WTC11 (cell line): ENCODE results near the gene HYOU1. TPM values are rescaled to one million over a fixed set of nuclear protein-coding genes. Genes with fewer than 3 reads are reported as not detected.
A peak's percentile ranks its signal among the peaks of the same experiment; 100 is the strongest.

Experiments used
- ATAC-seq: fragments of 200-7000 bp; cut with Tn5 transposase; 2 replicates; pipeline ENCODE4 v1.10.0; 2021; ENCODE audit warnings: mild to moderate bottlenecking, moderate library complexity
- CTCF ChIA-PET: fragments of 300-600 bp; sonication (Branson Sonifier 250); formaldehyde crosslinking; loops from one replicate; lab custom pipeline; 2021; ENCODE audit warnings: antibody characterized with exemption; lab: Charles Lee
- POLR2A ChIA-PET: fragments of 350-600 bp; sonication (Branson Sonifier 250); formaldehyde crosslinking; loops from one replicate; lab custom pipeline; 2021; ENCODE audit warnings: antibody characterized with exemption; lab: Charles Lee
- DNase-seq: peaks from one replicate; pipeline ENCODE4 v3.0.0; 2021; ENCODE audit warnings: low spot score
- H3K27ac Mint-ChIP-seq: 2 replicates; pipeline ENCODE4 v1.8.0; 2021; ENCODE audit warnings: mixed read lengths
- H3K27me3 Mint-ChIP-seq: 2 replicates; pipeline ENCODE4 v1.8.0; 2021; ENCODE audit warnings: low read depth, mild to moderate bottlenecking, moderate library complexity, mixed read lengths
- H3K36me3 Mint-ChIP-seq: 2 replicates; pipeline ENCODE4 v1.8.0; 2021; ENCODE audit warnings: mixed read lengths
- H3K4me1 Mint-ChIP-seq: 2 replicates; pipeline ENCODE4 v1.8.0; 2022; ENCODE audit warnings: mixed read lengths
- H3K4me3 Mint-ChIP-seq: 2 replicates; pipeline ENCODE4 v1.8.0; 2021; ENCODE audit warnings: mild to moderate bottlenecking, moderate library complexity, mixed read lengths
- H3K9me3 Mint-ChIP-seq: 2 replicates; pipeline ENCODE4 v1.8.0; 2021; ENCODE audit warnings: mixed read lengths
- AFF4 ChIP-seq: sonication (generic); formaldehyde crosslinking; IDR thresholded peaks from 2 replicates; pipeline ENCODE4 v1.8.1; 2023; ENCODE audit warnings: mild to moderate bottlenecking, missing genetic modification reagents, borderline replicate concordance
- AR ChIP-seq: fragments of 250-450 bp; sonication (Bioruptor Pico); IDR thresholded peaks from 2 replicates; pipeline ENCODE4 v1.9.0; 2021; ENCODE audit warnings: mild to moderate bottlenecking
- ATF6 ChIP-seq: sonication (generic); formaldehyde crosslinking; IDR thresholded peaks from 2 replicates; pipeline ENCODE4 v1.8.1; 2023; ENCODE audit warnings: mild to moderate bottlenecking, missing genetic modification reagents
- CTCF ChIP-seq: fragments of 200-600 bp; IDR thresholded peaks from 2 replicates; pipeline ENCODE4 v1.8.0; 2022; ENCODE audit warnings: antibody characterized with exemption
- E2F1 ChIP-seq: sonication (generic); formaldehyde crosslinking; IDR thresholded peaks from 2 replicates; pipeline ENCODE4 v1.8.0; 2022; ENCODE audit warnings: mild to moderate bottlenecking, missing genetic modification reagents
- ERG ChIP-seq: fragments of 250-450 bp; sonication (Bioruptor Pico); IDR thresholded peaks from 2 replicates; pipeline ENCODE4 v1.8.0; 2021; ENCODE audit warnings: mild to moderate bottlenecking
- GABPB1 ChIP-seq: sonication (generic); formaldehyde crosslinking; IDR thresholded peaks from 2 replicates; pipeline ENCODE4 v1.8.1; 2023; ENCODE audit warnings: mild to moderate bottlenecking, missing genetic modification reagents
- KAT7 ChIP-seq: sonication (generic); formaldehyde crosslinking; IDR thresholded peaks from 2 replicates; pipeline ENCODE4 v1.8.1; 2023; ENCODE audit warnings: missing genetic modification reagents, mild to moderate bottlenecking, borderline replicate concordance
- MAX ChIP-seq: sonication (generic); formaldehyde crosslinking; IDR thresholded peaks from 2 replicates; pipeline ENCODE4 v1.8.0; 2022; ENCODE audit warnings: mild to moderate bottlenecking, missing genetic modification reagents
- PREB ChIP-seq: sonication (generic); formaldehyde crosslinking; IDR thresholded peaks from 2 replicates; pipeline ENCODE4 v1.8.1; 2022; ENCODE audit warnings: mild to moderate bottlenecking, missing genetic modification reagents, moderate library complexity, borderline replicate concordance
- ZNF138 ChIP-seq: sonication (generic); formaldehyde crosslinking; conservative IDR thresholded peaks from 2 replicates; pipeline ENCODE4 v1.8.1; 2022; ENCODE audit warnings: mild to moderate bottlenecking, moderate library complexity, missing genetic modification reagents
- ZNF232 ChIP-seq: sonication (generic); formaldehyde crosslinking; IDR thresholded peaks from 2 replicates; pipeline ENCODE4 v1.8.0; 2022; ENCODE audit warnings: mild to moderate bottlenecking, missing genetic modification reagents
- ZNF317 ChIP-seq: sonication (generic); formaldehyde crosslinking; IDR thresholded peaks from 2 replicates; pipeline ENCODE4 v1.8.1; 2023; ENCODE audit warnings: low read depth, mild to moderate bottlenecking, moderate library complexity, missing genetic modification reagents, borderline replicate concordance
- ZNF396 ChIP-seq: fragments of 250-450 bp; sonication (Bioruptor Pico); IDR thresholded peaks from 2 replicates; pipeline ENCODE4 v1.8.0; 2021; ENCODE audit warnings: mild to moderate bottlenecking, moderate library complexity, borderline replicate concordance
- ZNF423 ChIP-seq: fragments of 250-450 bp; sonication (Bioruptor Pico); IDR thresholded peaks from 2 replicates; pipeline ENCODE4 v2.1.2; 2022; ENCODE audit warnings: mild to moderate bottlenecking, moderate library complexity
- ZNF512 ChIP-seq: sonication (generic); formaldehyde crosslinking; IDR thresholded peaks from 2 replicates; pipeline ENCODE4 v1.8.1; 2022; ENCODE audit warnings: missing genetic modification reagents, borderline replicate concordance
- total RNA-seq: library from RNA; stranded (reverse); gene quantifications from 3 replicates; pipeline ENCODE4 v1.2.3, GENCODE V29; 2021

HYOU1 gene
- total RNA-seq, 1 experiment from 2014 or later = 276 TPM

GRCh38 chr11:119029340-119030028 is 27.5 kb downstream of the HYOU1 start (continued):
- no peak for TF ChIP-seq ERG (CRISPR knock-in tag)
- TF ChIP-seq CTCF = no peak
- TF ChIP-seq GABPB1 = no peak
- no peak for TF ChIP-seq ZNF317
- TF ChIP-seq PREB (CRISPR knock-in tag) = no peak
- no peak for TF ChIP-seq ZNF138

GRCh38 chr11:119029069-119029339 is 28.0 kb downstream of the HYOU1 start:
- POLR2A ChIA-PET = interaction anchor here (1.5 to 1.9 kb wide), 2 partner anchors 9 to 11 kb away, joined by 4 to 5 read pairs; partner anchors contain the start of genes RPS25 and TRAPPC4
- no peaks in the 10 kb centered on the region for H3K9me3 Mint-ChIP-seq
- H3K4me1 Mint-ChIP-seq = peaks cover 19% of the 10 kb centered on the region
- no peaks in the 10 kb centered on the region for H3K27me3 Mint-ChIP-seq
- no peak for ATAC-seq
- H3K36me3 Mint-ChIP-seq = peaks cover 33% of the 10 kb centered on the region
- DNase-seq = no peak
- H3K27ac Mint-ChIP-seq = peak overlapping the region; percentile 78
- CTCF ChIA-PET = no interaction called here
- H3K4me3 Mint-ChIP-seq = peak overlapping the region; percentile 76
- no peak for TF ChIP-seq MAX (CRISPR knock-in tag)
- TF ChIP-seq ZNF396 (CRISPR knock-in tag) = no peak
- TF ChIP-seq AFF4 (CRISPR knock-in tag) = no peak
- TF ChIP-seq E2F1 (CRISPR knock-in tag) = no peak
- TF ChIP-seq KAT7 = no peak
- no peak for TF ChIP-seq ZNF512 (CRISPR knock-in tag)
- TF ChIP-seq CTCF = no peak
- no peak for TF ChIP-seq ZNF423 (CRISPR knock-in tag)
- no peak for TF ChIP-seq AR
- TF ChIP-seq ZNF232 (CRISPR knock-in tag) = no peak
- TF ChIP-seq ATF6 = no peak
